SK-N-MC (cell line): ENCODE measurements around the gene GBP2.

Experiments
- EZH2 ChIP-seq: fragments of 200-600 bp; sonication (generic); IDR thresholded peaks from one replicate; pipeline ENCODE4 v1.6.1; 2017; ENCODE audit warnings: antibody characterized with exemption
- POLR2AphosphoS5 ChIP-seq: IDR thresholded peaks from 2 replicates; pipeline ENCODE4 v1.6.1; 2012; ENCODE audit warnings: mild to moderate bottlenecking, low read depth, low read length, borderline replicate concordance

DNA sequence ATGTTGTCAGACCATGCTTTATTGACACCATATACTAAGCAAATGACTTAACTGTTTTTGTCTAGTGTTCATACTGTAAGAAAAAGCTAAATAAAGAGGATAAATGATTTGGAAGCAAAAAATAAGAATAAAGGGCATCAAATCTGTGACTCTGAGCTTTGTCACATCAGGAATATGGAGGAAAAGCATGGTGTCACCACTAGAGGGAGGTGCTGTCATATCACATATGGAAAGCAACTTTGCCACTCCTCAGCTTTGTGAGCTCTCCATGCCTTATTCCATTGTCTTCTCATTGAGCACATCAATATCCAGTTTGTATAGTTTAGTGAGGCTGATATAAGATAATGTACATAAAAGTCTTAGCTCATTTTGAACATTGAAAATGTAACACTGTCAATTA is 40.1 kb downstream of the GBP2 start:
- TF ChIP-seq POLR2AphosphoS5 (no peak), EZH2 (no peak)
